HL-60 (cell line): Measurements from ENCODE around the gene MEPCE.

Source experiments
- DNase-seq, 2 experiments: peaks; one replicate each; pipeline ENCODE4 v3.0.0-alpha.2; 2010 to 2020; ENCODE audit warnings: low read depth in 1 of 2, low spot score in 1 of 2
- H3K27ac ChIP-seq: fragments of 250-450 bp; sonication (Bioruptor Pico); replicated peaks from 2 replicates; pipeline ENCODE4 v1.5.1; 2020; ENCODE audit warnings: mild to moderate bottlenecking, moderate library complexity
- H3K27me3 ChIP-seq: fragments of 250-450 bp; sonication (Bioruptor Pico); 2 replicates; pipeline ENCODE4 v1.5.1; 2021; ENCODE audit warnings: mild to moderate bottlenecking, moderate library complexity; ENCODE audit not compliant: insufficient read depth, poor library complexity, severe bottlenecking
- H3K4me3 ChIP-seq: replicated peaks from 2 replicates; pipeline ENCODE4 v1.5.1; 2011; ENCODE audit warnings: mild to moderate bottlenecking, control low read depth, low read length; ENCODE audit not compliant: insufficient read depth
- CTCF ChIP-seq: IDR thresholded peaks from one replicate; pipeline ENCODE4 v1.5.1; 2011; ENCODE audit warnings: low read length, control low read depth, inconsistent platforms; ENCODE audit not compliant: insufficient read depth
- GABPA ChIP-seq: IDR thresholded peaks from 2 replicates; pipeline ENCODE4 v1.6.1; 2012; ENCODE audit warnings: low read depth
- POLR2AphosphoS5 ChIP-seq: IDR thresholded peaks from 2 replicates; pipeline ENCODE4 v1.6.1; 2012; ENCODE audit warnings: low read depth
- SPI1 ChIP-seq: IDR thresholded peaks from 2 replicates; pipeline ENCODE4 v1.6.1; 2012; ENCODE audit warnings: low read depth, mild to moderate bottlenecking, borderline replicate concordance
- TF ChIP-seq, protein P1 (sequence below): IDR thresholded peaks from 2 replicates; pipeline ENCODE4 v1.6.1; 2012; ENCODE audit warnings: low read depth; ENCODE audit not compliant: insufficient replicate concordance

The MEPCE gene

GRCh38 chr7:100427762-100428198, 1.9 kb upstream of the MEPCE start:
- TF ChIP-seq GABPA (no peak), SPI1 (no peak), POLR2AphosphoS5 (no peak), CTCF (no peak)
- TF ChIP-seq, protein P1, sequence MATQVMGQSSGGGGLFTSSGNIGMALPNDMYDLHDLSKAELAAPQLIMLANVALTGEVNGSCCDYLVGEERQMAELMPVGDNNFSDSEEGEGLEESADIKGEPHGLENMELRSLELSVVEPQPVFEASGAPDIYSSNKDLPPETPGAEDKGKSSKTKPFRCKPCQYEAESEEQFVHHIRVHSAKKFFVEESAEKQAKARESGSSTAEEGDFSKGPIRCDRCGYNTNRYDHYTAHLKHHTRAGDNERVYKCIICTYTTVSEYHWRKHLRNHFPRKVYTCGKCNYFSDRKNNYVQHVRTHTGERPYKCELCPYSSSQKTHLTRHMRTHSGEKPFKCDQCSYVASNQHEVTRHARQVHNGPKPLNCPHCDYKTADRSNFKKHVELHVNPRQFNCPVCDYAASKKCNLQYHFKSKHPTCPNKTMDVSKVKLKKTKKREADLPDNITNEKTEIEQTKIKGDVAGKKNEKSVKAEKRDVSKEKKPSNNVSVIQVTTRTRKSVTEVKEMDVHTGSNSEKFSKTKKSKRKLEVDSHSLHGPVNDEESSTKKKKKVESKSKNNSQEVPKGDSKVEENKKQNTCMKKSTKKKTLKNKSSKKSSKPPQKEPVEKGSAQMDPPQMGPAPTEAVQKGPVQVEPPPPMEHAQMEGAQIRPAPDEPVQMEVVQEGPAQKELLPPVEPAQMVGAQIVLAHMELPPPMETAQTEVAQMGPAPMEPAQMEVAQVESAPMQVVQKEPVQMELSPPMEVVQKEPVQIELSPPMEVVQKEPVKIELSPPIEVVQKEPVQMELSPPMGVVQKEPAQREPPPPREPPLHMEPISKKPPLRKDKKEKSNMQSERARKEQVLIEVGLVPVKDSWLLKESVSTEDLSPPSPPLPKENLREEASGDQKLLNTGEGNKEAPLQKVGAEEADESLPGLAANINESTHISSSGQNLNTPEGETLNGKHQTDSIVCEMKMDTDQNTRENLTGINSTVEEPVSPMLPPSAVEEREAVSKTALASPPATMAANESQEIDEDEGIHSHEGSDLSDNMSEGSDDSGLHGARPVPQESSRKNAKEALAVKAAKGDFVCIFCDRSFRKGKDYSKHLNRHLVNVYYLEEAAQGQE, result no peak
- no peak for DNase-seq
- H3K4me3 ChIP-seq, result no peak overlapping the region
- no peaks in the 10 kb centered on the region for H3K27me3 ChIP-seq
- H3K27ac ChIP-seq, result peak overlapping the region; percentile 98

- Histone ChIP-seq H3K27ac (peak within 1 kb of the TSS; percentile 98), H3K4me3 (peak within 1 kb of the TSS; percentile 69), H3K27me3 (no peaks in the 10 kb centered on the region)
- TF ChIP-seq GABPA, result no peak
- no peak for TF ChIP-seq CTCF
- TF ChIP-seq, protein P1, result no peak
- TF ChIP-seq POLR2AphosphoS5, result peak; percentile 99
- DNase-seq, result peak; percentile 98
These were observed 1.2 kb upstream of the MEPCE start, which contains the start of gene ZCWPW1 for GRCh38 chr7:100428199-100428966. TSS of gene ZCWPW1 (minus strand) at chr7:100428703. CDS start at chr7:100420649, 8,054 bp downstream.

- no peaks in the 10 kb centered on the region for H3K27me3 ChIP-seq
- H3K4me3 ChIP-seq, result peak overlapping the region; percentile 69
- peak overlapping the region; percentile 98 for H3K27ac ChIP-seq
- DNase-seq, result peak; percentile 99 to 100
- TF ChIP-seq SPI1 (0 out of 2 replicates have a peak, but pooled peaks have one; percentile 1), CTCF (no peak), POLR2AphosphoS5 (peak; percentile 81; the same call in 1 of the 2 replicates), GABPA (0 out of 2 replicates have a peak, but pooled peaks have one; percentile 20)
- TF ChIP-seq, protein P1, result peak; percentile 18
These were observed 529 bp upstream of the MEPCE start for GRCh38 chr7:100428967-100429636.
